ENCODE measurements around the gene C2CD5.
"Not testable (repeated sequence)": the region's sequence is repeated elsewhere in the genome, so short reads cannot be mapped to it uniquely, and the experiment has no call there.

Gene C2CD5

DNA sequence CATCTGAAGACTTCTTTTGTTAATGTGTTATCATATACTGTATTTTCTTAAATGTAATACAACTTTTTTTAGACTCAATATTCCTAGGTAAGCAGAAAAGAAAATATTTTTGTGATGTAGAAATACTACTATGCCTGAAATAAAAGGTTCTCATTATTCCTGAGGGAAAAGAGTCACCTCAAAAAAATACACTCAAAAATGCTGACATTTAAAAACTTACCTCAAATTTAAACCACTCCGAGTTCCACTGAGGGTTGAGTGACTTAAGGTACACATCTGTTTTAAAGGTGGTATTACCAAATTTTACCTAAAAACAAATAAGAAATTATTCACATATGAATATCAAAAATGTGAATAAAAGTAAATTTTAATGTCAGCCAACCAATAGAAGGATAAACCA, 9.3 kb downstream of the C2CD5 start:
- DNase-seq, result no peak

- DNase-seq, result no peak
These were observed 11.2 kb downstream of the C2CD5 start for GRCh38 chr12:22533155-22533554.

- no peak for DNase-seq
These were observed 12.0 kb downstream of the C2CD5 start for GRCh38 chr12:22532317-22532716.

- DNase-seq, result no peak
These were observed 13.1 kb downstream of the C2CD5 start for GRCh38 chr12:22531205-22531604.

DNA sequence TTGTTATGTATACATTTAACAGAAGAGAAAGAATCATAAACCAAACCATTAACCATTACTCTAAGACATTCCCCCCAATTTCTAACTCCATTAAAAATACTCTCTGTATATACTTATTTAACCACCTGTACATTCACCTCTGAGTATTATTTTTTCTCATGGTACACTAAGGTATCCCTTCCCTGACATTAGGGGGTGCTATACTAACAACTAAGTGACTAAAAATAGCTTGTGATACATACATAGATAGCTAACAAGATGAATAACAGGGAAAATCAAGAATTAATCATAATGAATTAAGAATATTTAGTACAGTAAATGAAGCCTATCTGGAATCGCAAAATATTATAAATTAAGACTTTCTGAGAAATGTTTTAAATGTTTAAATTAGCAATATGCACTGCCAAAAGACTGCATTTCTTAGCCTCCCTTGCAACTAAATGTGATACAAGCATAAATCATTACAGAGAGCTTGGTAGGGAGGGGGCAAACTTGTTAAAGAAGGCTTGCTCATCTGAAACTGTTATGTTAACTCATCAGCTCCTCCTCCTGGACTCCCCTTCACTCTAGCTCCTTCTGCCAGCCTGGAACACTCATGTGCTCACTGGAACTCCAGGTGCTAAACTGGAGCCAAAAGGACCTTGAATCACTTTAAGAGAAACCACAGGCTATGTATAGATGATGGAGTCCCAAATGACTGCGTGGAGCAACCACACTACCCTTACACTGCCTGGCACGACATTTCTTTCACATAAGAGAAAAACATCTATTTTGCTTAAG, 14.9 kb downstream of the C2CD5 start:
- no peak for DNase-seq

DNA sequence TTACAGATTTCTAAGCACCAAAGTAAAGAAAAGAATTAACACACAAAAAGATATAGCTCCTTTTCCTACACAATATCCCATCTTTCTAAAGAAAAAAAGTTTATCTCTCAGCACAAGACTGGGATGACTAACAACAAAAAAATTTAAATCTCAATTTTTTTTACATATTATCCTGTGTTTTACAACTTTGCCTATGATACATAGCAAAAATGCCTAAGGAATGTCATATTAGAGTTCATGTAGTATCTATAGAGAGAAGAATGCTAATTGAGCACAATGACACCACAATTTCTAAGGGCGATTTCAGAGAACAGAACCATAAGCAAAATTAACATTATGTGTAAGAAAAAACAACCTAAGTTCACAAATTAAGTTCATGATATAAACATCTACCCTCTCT, 16.3 kb downstream of the C2CD5 start:
- no peak for DNase-seq

- DNase-seq, result no peak
These were observed 17.5 kb downstream of the C2CD5 start for GRCh38 chr12:22526836-22527235.

DNA sequence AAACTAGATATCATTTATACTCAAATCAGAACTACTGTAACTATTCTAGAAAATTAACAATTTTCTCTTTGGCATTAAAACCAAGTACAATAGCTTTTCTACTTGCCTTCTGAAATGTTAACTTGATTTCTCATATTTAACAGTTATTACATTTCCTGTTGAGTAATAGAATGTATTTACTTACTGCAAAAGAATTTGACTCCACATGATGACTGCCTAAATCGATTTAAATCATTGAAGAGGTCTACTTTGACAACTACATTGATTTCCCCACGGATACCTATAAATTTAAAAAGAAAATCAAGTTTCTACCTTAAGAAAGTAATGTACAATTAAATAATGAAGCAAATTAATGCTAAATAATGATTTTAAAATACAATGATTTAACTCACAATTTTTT, 18.9 kb downstream of the C2CD5 start:
- no peak for DNase-seq

DNA sequence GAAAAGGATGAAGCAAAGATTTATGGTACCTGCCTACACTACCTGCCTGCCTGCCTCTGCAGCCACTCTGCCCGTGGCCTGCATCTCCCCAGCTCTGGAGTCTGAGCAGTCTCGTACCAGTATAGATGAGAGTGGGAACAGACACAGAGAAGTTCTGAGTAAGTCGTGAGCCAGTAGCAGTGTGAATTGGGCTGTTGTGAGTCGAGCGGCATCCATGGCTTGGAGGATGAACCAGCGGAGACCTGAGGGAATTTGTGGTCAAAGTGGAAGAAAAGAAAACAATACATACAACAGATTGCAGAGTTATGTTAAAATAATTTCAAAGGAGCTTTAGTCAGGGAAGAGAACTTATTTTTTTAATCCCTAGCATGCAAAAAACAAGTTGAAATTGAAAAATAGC, 25.3 kb downstream of the C2CD5 start:
- no peak for DNase-seq

DNA sequence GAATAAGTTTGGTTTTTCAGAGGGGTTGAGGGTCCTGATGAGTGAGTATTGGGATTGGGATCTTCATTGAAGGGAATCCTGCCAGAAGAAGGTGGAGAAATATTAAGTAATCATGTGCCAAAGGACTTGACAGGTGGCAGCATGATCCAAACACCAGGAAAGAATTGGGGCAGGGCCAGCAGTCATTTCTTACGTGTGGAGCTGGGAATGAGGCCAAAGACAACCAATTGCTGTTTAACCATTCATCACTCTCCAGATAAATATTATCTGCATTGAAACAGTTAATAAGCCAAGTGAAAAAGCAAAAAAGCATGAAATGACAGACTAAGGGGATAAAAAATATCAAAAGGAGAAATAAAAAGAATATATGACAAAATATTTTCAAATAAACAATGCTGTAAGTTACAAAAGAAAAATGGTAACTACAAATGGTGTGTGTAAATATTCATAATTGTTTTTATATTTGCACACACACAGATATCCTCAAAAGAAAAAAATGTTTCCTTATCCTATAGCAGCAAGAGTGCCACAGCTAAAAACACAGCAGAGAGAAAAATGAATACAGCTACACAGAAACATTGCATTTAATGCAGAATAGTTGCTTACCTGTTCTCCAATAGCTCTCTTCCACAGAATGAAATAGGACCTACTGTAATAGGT, 26.2 kb downstream of the C2CD5 start:
- DNase-seq, result no peak

DNA sequence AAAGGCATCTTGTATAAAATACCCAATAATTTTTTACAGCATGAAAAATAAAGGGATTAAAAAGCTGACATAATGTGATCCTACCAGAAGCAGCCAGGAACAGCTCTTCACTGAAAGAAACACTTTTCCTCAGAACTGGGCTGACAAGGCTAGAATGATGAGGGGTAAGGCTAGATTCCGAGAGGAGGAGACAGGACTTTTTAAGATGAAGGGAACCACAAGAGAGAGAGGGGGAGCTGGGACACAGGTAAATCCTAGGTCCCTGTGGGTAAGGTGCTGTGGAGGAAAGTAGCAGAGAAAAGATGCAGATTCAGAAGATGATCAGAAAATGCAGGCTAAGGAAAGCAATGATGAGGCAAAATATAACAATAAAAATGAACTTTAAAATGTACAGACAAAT, 29.5 kb downstream of the C2CD5 start:
- no peak for DNase-seq

- DNase-seq, result no peak
These were observed 38.5 kb downstream of the C2CD5 start for GRCh38 chr12:22505826-22506225.

DNA sequence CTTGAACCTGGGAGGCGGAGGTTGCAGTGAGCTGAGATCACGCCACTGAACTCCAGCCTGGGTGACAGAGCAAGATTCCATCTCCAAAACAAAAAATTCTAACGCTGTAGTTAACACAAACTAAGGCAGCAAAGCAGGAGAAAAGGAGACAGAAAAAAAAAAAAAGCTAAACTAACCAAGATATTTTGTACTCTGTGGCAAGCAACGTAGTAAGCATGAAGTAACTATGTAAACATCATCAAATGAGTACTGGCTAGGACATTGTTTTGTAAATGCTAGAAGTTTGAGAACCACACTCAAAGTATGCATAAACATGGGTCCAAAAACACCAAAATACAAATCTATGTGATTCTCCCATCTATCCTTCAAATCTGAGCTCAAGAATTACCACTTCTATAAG, 44.2 kb downstream of the C2CD5 start:
- DNase-seq, result no peak

- DNase-seq, result no peak
These were observed 44.9 kb downstream of the C2CD5 start for GRCh38 chr12:22499445-22499844.

GRCh38 chr12:22494319-22494718, 50.0 kb downstream of the C2CD5 start:
- no peak for DNase-seq

GRCh38 chr12:22491034-22491433, 53.3 kb downstream of the C2CD5 start:
- DNase-seq, result no peak

- DNase-seq, result no peak
These were observed 55.9 kb downstream of the C2CD5 start for GRCh38 chr12:22488478-22488877.

DNA sequence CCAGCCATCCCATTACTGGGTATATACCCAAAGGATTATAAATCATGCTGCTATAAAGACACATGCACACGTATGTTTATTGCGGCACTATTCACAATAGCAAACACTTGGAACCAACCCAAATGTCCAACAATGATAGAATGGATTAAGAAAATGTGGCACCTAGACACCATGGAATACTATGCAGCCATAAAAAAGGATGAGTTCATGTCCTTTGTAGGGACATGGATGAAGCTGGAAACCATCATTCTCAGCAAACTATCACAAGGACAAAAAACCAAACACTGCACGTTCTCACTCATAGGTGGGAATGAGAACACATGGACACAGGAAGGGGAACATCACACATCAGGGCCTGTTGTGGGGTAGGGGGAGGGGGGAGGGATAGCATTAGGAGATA, 56.7 kb downstream of the C2CD5 start:
- DNase-seq, result not testable (repeated sequence)

- DNase-seq, result no peak
These were observed 62.7 kb downstream of the C2CD5 start for GRCh38 chr12:22481547-22482104.

DNA sequence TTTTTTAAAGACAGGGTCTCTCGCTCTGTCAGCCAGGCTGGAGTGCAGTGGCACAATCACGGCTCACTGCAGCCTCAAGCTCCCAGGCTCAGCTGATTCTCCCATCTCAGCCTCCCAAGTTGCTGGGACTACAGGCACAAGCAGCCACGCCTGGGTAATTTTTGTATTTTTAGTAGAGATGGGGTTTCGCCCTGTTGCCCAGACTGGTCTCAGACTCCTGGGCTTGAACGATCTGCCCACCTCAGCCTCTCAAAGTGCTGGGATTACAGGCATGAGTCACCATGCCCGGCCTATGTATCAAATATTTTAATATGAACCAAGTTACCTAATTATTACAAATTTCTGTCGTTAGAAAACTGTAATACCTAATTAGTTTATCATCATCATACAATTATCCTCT, 63.5 kb downstream of the C2CD5 start:
- not testable (repeated sequence) for DNase-seq

DNA sequence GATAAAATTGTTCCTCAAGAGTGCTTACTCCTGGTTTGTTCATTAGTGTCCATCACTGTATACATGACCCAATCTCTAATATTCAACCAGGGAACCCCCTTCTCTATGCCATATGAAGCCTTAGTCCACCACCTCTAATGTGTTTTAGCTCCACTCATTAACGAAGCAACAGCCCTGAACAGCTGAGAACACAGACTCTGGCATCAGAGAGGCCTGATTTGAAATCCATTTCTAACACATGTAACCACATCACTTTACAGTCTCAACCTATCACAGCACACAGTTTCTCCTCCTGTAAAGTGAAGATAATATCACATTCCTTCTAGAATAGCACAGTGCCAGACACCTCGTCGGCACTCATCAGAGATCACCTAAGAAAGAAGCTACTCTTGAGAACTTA, 64.3 kb downstream of the C2CD5 start:
- no peak for DNase-seq

- DNase-seq, result no peak
These were observed 66.5 kb downstream of the C2CD5 start for GRCh38 chr12:22477894-22478287.

GRCh38 chr12:22477166-22477893, 67.0 kb downstream of the C2CD5 start:
- no peak for DNase-seq

DNA sequence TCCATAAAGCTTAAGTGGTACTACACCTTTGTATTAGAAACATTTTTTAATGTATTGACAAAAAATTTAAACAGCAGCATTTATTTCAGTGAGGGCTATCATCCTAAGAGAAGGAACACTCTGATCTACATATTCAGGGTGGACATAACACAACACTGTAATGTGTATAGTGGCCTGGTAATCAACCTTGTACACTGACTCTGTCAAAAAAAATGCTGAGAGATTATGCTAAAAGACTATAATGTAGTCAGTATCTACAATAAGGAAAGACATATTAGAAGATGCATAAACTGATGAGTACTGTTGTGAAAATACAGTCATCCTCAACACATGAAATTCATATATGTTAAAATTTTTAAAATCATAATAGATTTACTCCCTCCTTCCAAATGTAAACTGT, 68.2 kb downstream of the C2CD5 start:
- no peak for DNase-seq

Measured in right hindlimb (tissue), 1 donor.